IMR-90 (cell line): Measurements from ENCODE around the gene ZNF507. TPM values are rescaled to one million over a fixed set of nuclear protein-coding genes. Genes with fewer than 3 reads are reported as not detected.

ENCODE experiments used
- ATAC-seq: fragments of 200-7000 bp; cut with Tn5 transposase; 2 replicates; pipeline ENCODE4 v1.9.1; 2020; ENCODE audit warnings: low read depth, mild to moderate bottlenecking, moderate library complexity
- BruUV-seq: library from RNA; stranded (reverse); fragments of 400-500 nt; replicated peaks from 2 replicates; lab custom pipeline; 2021; lab: Mats Ljungman, UMichigan
- CTCF ChIA-PET: fragments of 300-600 bp; formaldehyde crosslinking; extraction: SDS; loops from one replicate; lab custom pipeline; 2021; ENCODE audit warnings: antibody characterized with exemption; lab: Yijun Ruan, JAX
- POLR2A ChIA-PET: fragments of 300-600 bp; sonication (Branson Sonifier 250); formaldehyde crosslinking; loops from one replicate; lab custom pipeline; 2022; ENCODE audit warnings: antibody characterized with exemption; ENCODE audit not compliant: unreplicated experiment; lab: Charles Lee
- DNase-seq: peaks from one replicate; pipeline ENCODE4 v3.0.0; 2013
- H2AFZ ChIP-seq: replicated peaks from 2 replicates; pipeline ENCODE3; 2013; ENCODE audit warnings: low read length, mild to moderate bottlenecking; ENCODE audit not compliant: poor library complexity
- H2AK5ac ChIP-seq: 2 replicates; pipeline ENCODE4 v1.6.1; 2013; ENCODE audit warnings: low read depth, low read length, inconsistent platforms
- H2AK9ac ChIP-seq: replicated peaks from 2 replicates; pipeline ENCODE3; 2013; ENCODE audit warnings: mild to moderate bottlenecking, low read depth, low read length, moderate library complexity; ENCODE audit not compliant: poor library complexity
- H2BK120ac ChIP-seq: 2 replicates; pipeline ENCODE4 v1.6.1; 2013; ENCODE audit warnings: low read depth, low read length, inconsistent platforms
- H2BK15ac ChIP-seq: 3 replicates; pipeline ENCODE4 v1.6.1; 2013; ENCODE audit warnings: low read depth, low read length, inconsistent platforms
- H2BK20ac ChIP-seq: 2 replicates; pipeline ENCODE4 v1.6.1; 2013; ENCODE audit warnings: low read depth, mild to moderate bottlenecking, inconsistent platforms, low read length, moderate library complexity
- H2BK5ac ChIP-seq: 2 replicates; pipeline ENCODE4 v1.6.1; 2013; ENCODE audit warnings: mild to moderate bottlenecking, low read depth, low read length, inconsistent platforms; ENCODE audit not compliant: poor library complexity, severe bottlenecking
- H3K14ac ChIP-seq: replicated peaks from 2 replicates; pipeline ENCODE4 v1.6.1; 2013; ENCODE audit warnings: low read depth, low read length, inconsistent platforms
- H3K18ac ChIP-seq: 2 replicates; pipeline ENCODE4 v1.6.1; 2013; ENCODE audit warnings: low read depth, low read length, control low read depth
- H3K23ac ChIP-seq: 2 replicates; pipeline ENCODE4 v1.6.1; 2013; ENCODE audit warnings: low read depth, low read length, inconsistent platforms
- H3K27ac ChIP-seq: 2 replicates; pipeline ENCODE4 v1.5.1; 2013; ENCODE audit warnings: mild to moderate bottlenecking, control low read depth, low read length; ENCODE audit not compliant: insufficient read depth
- H3K27me3 ChIP-seq: 2 replicates; pipeline ENCODE4 v1.6.1; 2013; ENCODE audit warnings: low read length; ENCODE audit not compliant: control insufficient read depth, insufficient read depth
- H3K36me3 ChIP-seq: 2 replicates; pipeline ENCODE4 v1.6.1; 2013; ENCODE audit warnings: low read length, mixed read lengths; ENCODE audit not compliant: control insufficient read depth, insufficient read depth
- H3K4ac ChIP-seq: 2 replicates; pipeline ENCODE4 v1.6.1; 2013; ENCODE audit warnings: low read depth, low read length, inconsistent platforms
- H3K4me1 ChIP-seq: 2 replicates; pipeline ENCODE4 v1.6.1; 2013; ENCODE audit warnings: low read length, mixed read lengths; ENCODE audit not compliant: control insufficient read depth, insufficient read depth
- H3K4me2 ChIP-seq: 2 replicates; pipeline ENCODE4 v1.6.1; 2013; ENCODE audit warnings: low read depth, mild to moderate bottlenecking, control low read depth, low read length, moderate library complexity
- H3K4me3 ChIP-seq: 2 replicates; pipeline ENCODE4 v1.5.1; 2013; ENCODE audit warnings: low read depth, mild to moderate bottlenecking, control low read depth, low read length, moderate library complexity; ENCODE audit not compliant: insufficient read depth
- H3K56ac ChIP-seq: 2 replicates; pipeline ENCODE4 v1.6.1; 2013; ENCODE audit warnings: low read length, inconsistent platforms; ENCODE audit not compliant: insufficient read depth; ENCODE audit errors: extremely low read depth
- H3K79me1 ChIP-seq, 2 experiments: 2 replicates each; pipeline ENCODE4 v1.6.1; 2013; ENCODE audit warnings: low read length in 2 of 2, inconsistent platforms in 1 of 2, low read depth in 1 of 2
- H3K9ac ChIP-seq: 2 replicates; pipeline ENCODE4 v1.6.1; 2013; ENCODE audit warnings: low read depth, low read length, control low read depth
- H3K9me1 ChIP-seq: 2 replicates; pipeline ENCODE4 v1.6.1; 2013; ENCODE audit warnings: low read length, inconsistent platforms; ENCODE audit not compliant: insufficient read depth
- H3K9me3 ChIP-seq: 2 replicates; pipeline ENCODE4 v1.6.1; 2013; ENCODE audit warnings: low read length; ENCODE audit not compliant: control insufficient read depth, insufficient read depth
- H4K20me1 ChIP-seq: 2 replicates; pipeline ENCODE4 v1.6.1; 2013; ENCODE audit warnings: low read length, inconsistent platforms; ENCODE audit not compliant: insufficient read depth
- H4K5ac ChIP-seq: 2 replicates; pipeline ENCODE4 v1.6.1; 2013; ENCODE audit warnings: mild to moderate bottlenecking, low read depth, low read length, control low read depth
- H4K8ac ChIP-seq, 2 experiments: 2 replicates each; pipeline ENCODE4 v1.6.1; 2013; ENCODE audit warnings: low read depth in 2 of 2, low read length in 2 of 2, control low read depth in 1 of 2, inconsistent platforms in 1 of 2
- H4K91ac ChIP-seq: 2 replicates; pipeline ENCODE4 v1.6.1; 2013; ENCODE audit warnings: low read depth, low read length, inconsistent platforms; ENCODE audit not compliant: insufficient read depth
- ELK1 ChIP-seq: fragments of 150-350 bp; IDR thresholded peaks from 2 replicates; pipeline ENCODE4 v1.6.1; 2016; ENCODE audit warnings: low read depth, mild to moderate bottlenecking, low read length, moderate library complexity, borderline replicate concordance
- FOS ChIP-seq: fragments of 150-350 bp; IDR thresholded peaks from 2 replicates; pipeline ENCODE4 v1.6.1; 2016; ENCODE audit warnings: low read depth, low read length
- MAZ ChIP-seq: IDR thresholded peaks from 2 replicates; pipeline ENCODE4 v1.6.1; 2012; ENCODE audit warnings: low read depth, mild to moderate bottlenecking, low read length, improper control_type of control experiment, moderate library complexity, borderline replicate concordance
- WGBS, 2 experiments: methylation state at CpG; one replicate each; pipeline versions ENCODE4 v1.1.5 to v1.1.7; 2013; ENCODE audit warnings: missing lambda C conversion rate in 2 of 2; ENCODE audit not compliant: insufficient read length in 1 of 2; ENCODE audit errors: extremely low coverage in 2 of 2; 5-methylcytosine and 5-hydroxymethylcytosine counted together
- dilution Hi-C: fragments of 300-500 bp; cut with HindIII; formaldehyde crosslinking; loops from one replicate; pipeline ENCODE4 v1.14.3; 2018; ENCODE audit warnings: low sequenced_read_pairs; ENCODE audit not compliant: unreplicated experiment
- in situ Hi-C: fragments of 300-500 bp; cut with MboI; formaldehyde crosslinking; loops from 3 replicates; pipeline ENCODE4 v1.14.3; 2019; ENCODE audit warnings: low sequenced_read_pairs, inconsistent platforms, mixed read lengths
- intact Hi-C: fragments of 100-400 bp; cut with micrococcal nuclease; formaldehyde crosslinking; loops from 2 replicates; pipeline ENCODE4 v1.10.0; 2022
- polyA plus RNA-seq, 3 experiments: library from polyadenylated mRNA; depleted of rRNA; stranded (reverse); fragments of >200 nt; gene quantifications; 2 replicates each; pipeline ENCODE4 v1.2.3, GENCODE V29; 2012; ENCODE audit warnings: low replicate concordance in 1 of 3
- total RNA-seq: library from RNA; depleted of rRNA; stranded (reverse); fragments of >200 nt; gene quantifications from 2 replicates; pipeline ENCODE4 v1.2.3, GENCODE V29; 2012

Gene ZNF507
- total and polyA plus RNA-seq, 2 of the 4 experiments (the other 2 are of a cell fraction) = 9.6 to 19.9 TPM

GRCh38 chr19:32415669-32416068 is 70.3 kb downstream of the ZNF507 start:
- Histone ChIP-seq H3K4me1 (no peaks in the 10 kb centered on the region), H4K91ac (no peak overlapping the region), H4K8ac (no peak overlapping the region), H3K9me1 (peaks cover 6% of the 10 kb centered on the region), H2BK5ac (no peak overlapping the region), H3K27me3 (no peaks in the 10 kb centered on the region), H3K79me1 (peaks cover 12% of the 10 kb centered on the region in 2 experiments; a peak in 3 of 4 replicates), H3K56ac (no peak overlapping the region), H3K18ac (no peak overlapping the region), H2BK20ac (no peak overlapping the region), H4K5ac (no peak overlapping the region), H3K9ac (no peak overlapping the region), H2BK15ac (no peak overlapping the region), H2AK5ac (no peak overlapping the region), H3K4ac (no peak overlapping the region), H4K20me1 (no peaks in the 10 kb centered on the region), H3K27ac (no peak overlapping the region), H3K4me3 (no peak overlapping the region), H3K36me3 (peaks cover 41% of the 10 kb centered on the region), H3K4me2 (no peak overlapping the region), H3K14ac (no peak overlapping the region), H2BK120ac (no peak overlapping the region), H2AFZ (no peak overlapping the region), H2AK9ac (no peak overlapping the region), H3K9me3 (no peaks in the 10 kb centered on the region), H3K23ac (no peak overlapping the region)
- TF ChIP-seq MAZ (no peak), ELK1 (no peak), FOS (no peak)
- no CpG with 5 or more reads among the region's 5 CpGs for WGBS, 2 experiments
- intact Hi-C loops = no loop called here
- ChIA-PET CTCF (no interaction called here), POLR2A (no interaction called here)
- DNase-seq = no peak
- dilution Hi-C loops = no loop called here
- in situ Hi-C loops = no loop called here
- no peak for ATAC-seq
- no TSS peak for BruUV-seq
